ENCODE results near the gene NUDCD3. TPM values are rescaled to one million over a fixed set of nuclear protein-coding genes. Genes with fewer than 3 reads are reported as not detected.
A peak's percentile ranks its signal among the peaks of the same experiment; 100 is the strongest.
"Not testable (repeated sequence)": the region's sequence is repeated elsewhere in the genome, so short reads cannot be mapped to it uniquely, and the experiment has no call there.

NUDCD3 gene
- total RNA-seq, 1 donor from 2014 or later = 90.3 TPM

DNA sequence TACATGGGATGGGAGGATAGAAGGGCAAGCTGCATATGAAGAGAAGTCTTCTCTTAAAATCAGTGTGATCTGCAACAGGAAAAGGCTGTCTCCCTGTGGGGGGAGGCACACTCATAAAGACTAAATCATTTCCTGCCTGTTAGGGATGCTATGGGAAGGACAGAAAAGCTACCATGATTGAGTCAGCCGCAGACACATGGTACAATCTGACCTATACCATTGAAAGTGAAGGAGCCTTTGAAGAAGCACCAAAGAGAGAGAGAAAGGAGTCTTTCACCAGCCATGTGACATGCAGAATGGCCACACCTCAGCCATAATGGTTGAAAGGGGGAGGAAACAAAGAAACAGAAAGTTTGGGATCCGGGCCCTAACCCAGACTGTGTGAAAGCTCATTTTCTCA is 29.1 kb downstream of the NUDCD3 start:
- intact Hi-C loops (cut with DNase I) = no loop called here
- DNase-seq (ENCODE audit: low spot score) = peak; percentile 59

DNA sequence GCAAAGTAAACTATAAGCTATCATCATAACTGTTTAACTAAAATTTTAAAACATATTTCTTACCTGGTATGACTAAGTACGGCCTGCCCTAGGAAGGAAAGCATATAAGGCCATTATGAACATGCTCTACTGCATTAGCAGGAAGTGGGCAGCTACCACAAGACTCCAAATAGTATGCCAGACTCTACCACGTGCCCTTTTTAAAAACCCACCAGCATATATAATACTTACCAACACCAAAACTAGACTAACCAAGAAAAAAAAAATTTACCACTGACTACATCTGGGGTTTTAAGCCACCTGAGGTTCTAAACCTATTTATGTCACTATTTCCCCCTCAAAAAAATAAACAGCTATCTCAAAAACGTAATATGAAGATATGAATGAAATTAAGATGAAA is 30.1 kb downstream of the NUDCD3 start:
- peak; percentile 10 for DNase-seq (ENCODE audit: low spot score)
- intact Hi-C loops (cut with DNase I) = no loop called here

DNA sequence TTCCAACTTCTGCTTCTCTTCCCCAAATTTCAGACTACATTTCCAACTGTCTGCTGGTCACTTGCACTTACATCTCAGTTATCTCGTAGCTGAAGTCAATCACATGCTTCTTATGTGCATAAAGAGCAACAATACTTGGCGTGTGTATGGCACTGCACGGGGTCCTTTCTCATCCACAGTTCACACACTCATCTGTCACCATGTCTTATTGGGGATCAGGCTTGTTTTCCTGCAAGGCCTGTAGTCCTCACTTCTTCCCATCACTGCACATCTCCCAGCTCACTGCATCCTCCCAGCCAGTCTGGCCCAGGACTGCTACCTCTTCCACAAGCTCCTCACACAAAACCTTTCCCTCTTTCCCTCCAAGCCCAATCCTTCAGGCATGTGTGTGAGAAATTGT is 35.3 kb downstream of the NUDCD3 start:
- no peak for DNase-seq (ENCODE audit: low spot score)
- intact Hi-C loops (cut with DNase I) = no loop called here

DNA sequence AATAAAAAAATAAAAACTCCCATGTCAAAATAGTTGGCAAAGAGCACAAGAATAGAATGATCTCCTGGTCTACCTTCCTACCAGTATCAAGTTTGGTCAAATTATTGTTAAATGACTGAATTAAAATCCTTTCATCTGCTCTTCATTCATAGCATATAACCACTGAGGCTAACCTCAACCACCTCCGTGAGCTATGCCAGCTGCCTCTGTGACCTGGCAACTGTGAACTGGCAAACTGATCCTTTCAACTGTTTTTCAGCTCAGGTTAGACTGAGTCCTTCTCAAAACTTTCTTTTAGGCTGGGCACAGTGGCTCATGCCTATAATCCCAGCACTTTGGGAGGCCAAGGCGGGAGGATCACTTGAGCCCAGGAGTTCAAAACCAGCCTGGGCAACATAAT is 36.1 kb downstream of the NUDCD3 start:
- intact Hi-C loops (cut with DNase I) = no loop called here
- no peak for DNase-seq (ENCODE audit: low spot score)

DNA sequence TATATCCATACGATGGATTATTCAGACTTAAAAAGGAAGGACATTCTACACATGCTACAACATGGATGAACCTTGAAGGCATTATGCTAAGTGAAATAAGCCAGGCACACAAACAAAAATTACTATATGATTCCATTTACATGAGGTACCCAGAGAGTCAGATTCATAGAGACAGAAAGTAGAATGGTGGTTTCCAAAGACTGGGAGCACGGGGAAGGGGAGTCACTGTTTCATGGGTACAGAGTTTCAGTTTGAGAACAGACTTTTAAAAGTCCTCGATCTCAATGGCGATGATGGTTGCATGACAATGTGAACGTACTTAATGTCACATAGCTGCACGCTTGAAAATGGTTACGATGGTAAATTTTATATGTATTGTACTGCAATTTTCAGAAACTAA is 39.3 kb downstream of the NUDCD3 start:
- intact Hi-C loops (cut with DNase I) = no loop called here
- DNase-seq (ENCODE audit: low spot score) = no peak

DNA sequence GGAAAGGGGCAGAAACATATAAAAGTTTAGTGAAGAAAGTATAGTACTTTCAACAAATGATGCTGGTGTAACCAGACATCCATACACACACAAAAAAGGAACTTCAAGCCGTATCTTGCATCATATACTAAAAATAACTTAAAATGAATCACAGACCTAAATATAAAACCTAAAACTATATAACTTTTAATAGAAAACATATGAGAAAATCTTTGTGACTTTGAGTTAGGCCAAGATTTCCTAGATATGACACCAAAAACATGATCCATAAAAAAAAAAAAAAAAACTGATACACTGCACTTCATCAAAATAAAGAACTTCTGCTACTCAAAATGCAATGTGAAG is 40.9 kb downstream of the NUDCD3 start:
- intact Hi-C loops (cut with DNase I) = no loop called here
- DNase-seq (ENCODE audit: low spot score) = no peak

DNA sequence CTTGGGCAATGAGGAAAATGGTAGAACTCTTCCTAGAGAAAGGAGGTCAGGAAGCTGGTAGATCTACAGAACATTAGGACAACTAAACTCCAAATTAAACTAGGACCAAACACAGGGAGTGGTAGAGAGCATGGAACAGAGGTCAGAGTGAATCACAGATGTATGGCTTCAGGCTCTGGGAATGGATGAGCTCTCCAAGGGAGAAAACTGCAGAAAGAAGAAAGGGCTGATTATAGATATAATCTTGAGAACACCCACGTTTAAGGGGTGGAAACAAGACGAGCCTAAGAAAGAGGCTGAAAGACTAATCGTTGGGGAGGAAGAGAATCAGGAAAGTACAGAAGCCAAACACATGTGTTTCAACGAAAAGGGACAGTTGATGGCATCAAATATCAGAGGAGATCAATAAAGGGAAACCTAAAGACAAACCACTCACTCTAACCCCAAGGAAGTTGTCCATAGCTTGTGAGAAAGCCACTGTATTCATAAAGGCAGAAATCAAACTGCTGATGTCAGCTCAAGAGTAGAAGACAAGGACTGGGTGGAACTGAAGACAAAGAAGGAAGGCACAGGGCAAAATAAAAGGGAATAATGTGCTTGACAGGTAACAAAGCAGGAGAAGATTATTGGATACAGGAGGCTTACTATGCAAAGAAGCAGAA is 41.4 kb downstream of the NUDCD3 start:
- DNase-seq (ENCODE audit: low spot score) = no peak
- intact Hi-C loops (cut with DNase I) = no loop called here

DNA sequence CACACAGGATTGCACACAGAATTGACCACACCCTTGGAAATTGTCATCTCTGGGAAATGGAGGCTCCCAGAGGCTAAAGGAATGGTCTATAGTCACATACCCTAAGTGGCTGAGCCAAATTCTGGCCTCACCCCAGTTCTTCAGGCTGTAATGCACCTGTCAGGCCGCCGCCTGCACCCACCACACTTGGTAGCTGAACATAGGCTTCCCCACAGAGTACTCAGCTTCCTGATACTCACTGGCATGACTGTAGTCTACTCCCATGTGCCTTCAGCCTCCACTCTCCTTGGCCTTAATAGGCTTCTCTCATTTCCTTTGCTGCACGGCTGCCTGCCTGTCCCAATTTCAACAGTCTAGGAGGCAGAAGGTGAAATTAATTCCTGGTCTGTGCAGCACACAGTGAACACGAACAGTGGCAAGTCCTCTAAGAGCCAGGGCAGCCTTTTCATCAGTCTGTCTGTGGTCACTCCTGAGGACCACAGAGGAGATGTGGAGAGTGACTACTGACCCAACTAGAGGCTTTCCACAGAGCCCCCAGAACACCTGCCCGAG is 42.5 kb downstream of the NUDCD3 start:
- DNase-seq (ENCODE audit: low spot score) = no peak
- intact Hi-C loops (cut with DNase I) = no loop called here

DNA sequence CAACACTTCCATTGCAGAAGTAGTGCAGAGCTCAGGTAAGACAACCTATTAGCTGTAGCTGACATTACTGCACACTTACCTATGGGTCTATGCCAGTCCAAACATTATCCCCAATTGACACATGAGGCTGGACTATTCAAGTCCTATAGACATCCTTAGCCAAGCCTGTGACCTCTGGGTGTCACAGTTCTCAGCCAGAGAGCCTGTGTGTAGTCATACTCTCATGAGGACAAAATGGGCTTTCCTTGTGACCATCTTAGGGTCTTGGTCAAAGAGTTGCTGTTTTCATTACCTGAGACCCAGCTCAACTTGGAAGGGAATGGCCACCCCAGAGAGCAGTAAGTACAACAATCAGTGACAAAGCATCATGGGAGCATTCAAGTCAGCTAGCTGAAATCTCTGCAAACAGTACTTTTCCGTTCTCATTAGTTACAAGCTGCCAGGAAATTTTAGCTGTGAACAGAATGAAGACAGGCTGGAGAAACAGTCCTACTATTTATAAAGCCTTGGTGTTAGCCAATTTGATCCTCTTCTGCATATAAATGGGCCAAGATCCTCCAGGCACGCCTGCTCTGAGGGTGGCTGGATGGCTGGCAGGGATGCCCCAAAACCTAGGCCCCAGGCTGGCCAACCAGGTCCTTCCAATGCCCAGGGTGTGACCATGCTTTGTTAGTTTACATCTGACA is 44.3 kb downstream of the NUDCD3 start:
- DNase-seq (ENCODE audit: low spot score) = no peak
- intact Hi-C loops (cut with DNase I) = no loop called here

DNA sequence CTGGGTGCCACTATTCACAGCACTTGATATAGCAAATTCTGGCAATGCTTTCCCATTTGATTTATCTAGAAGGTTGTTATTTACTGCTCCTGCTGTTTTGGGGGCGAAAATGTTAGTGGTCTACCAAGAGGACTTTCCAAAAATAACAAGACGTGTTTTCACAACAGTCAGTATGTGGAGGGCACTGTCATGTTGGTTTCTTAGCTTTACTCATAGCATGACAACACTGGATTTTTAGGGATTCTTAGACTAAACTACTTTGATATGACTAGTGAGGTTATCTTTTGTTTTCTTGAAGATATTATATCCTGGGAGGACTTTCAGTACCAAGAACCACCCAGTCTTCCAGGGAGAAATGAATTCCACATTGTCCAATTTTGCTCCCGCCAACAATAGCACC is 49.4 kb downstream of the NUDCD3 start:
- DNase-seq (ENCODE audit: low spot score) = no peak
- intact Hi-C loops (cut with DNase I) = no loop called here

DNA sequence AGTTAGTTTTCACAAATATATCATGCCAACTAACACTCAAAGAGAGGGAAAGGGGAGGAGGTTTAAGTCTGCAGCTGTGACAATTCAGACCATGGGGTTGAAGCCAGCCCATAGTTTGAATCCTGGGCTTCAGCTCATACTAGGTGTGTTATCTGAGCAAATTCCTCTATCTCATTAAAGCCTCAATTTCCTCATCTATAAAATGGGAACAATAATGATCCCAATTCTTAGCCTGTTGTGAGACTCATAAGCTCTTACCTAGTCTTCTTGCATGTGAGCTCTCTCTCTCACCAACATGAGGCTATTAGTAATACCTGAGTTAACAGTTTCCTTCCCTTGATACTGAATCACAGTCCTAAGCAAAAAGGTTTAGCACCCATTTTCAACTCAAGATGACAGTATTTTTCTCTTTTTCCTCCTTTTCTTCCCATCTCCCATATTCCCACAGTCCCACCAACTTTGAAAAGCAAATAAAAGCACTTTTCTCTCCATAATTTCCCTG is 49.8 kb downstream of the NUDCD3 start:
- intact Hi-C loops (cut with DNase I) = no loop called here
- DNase-seq (ENCODE audit: low spot score) = no peak

DNA sequence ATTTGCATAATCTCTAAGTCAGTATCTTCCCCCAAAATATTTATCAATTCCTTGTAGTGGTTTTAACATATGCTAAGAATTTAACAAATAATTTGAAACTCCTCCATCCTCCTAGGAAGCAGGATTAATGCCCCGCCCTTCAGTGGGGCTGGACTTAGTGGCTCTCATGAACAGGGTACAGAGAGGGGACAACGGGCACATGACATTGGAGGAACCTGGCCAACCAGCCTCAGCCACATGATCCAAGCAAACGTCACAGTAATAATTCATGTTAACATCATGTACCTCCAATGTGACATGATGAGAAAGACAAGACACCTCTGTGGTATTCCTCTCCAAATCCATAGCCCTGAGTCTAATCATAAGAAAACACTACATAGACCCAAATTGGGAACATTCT is 50.5 kb downstream of the NUDCD3 start:
- intact Hi-C loops (cut with DNase I) = no loop called here

DNA sequence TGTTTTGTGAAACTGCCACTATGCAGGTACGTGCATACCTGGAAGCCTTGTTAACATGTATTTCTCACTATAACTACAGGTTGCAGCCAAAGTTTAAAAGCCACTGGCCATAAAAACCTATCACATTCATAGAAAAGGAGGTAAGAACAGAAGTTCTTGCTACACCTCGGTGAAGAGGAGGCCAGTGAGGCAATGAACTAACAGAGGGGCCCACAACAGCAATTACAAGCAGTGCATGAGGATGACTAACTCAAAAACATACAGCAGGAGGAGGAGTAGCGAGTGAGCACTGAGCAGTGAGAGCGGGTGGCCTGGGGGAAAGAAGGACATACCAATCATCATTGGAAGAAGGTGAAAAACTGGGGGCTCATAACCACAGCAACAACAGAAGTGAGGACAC is 51.6 kb downstream of the NUDCD3 start:
- intact Hi-C loops (cut with DNase I) = no loop called here
- DNase-seq (ENCODE audit: low spot score) = no peak

More for the DNA sequence above, 50.5 kb downstream of the NUDCD3 start:
- DNase-seq (ENCODE audit: low spot score) = no peak

DNA sequence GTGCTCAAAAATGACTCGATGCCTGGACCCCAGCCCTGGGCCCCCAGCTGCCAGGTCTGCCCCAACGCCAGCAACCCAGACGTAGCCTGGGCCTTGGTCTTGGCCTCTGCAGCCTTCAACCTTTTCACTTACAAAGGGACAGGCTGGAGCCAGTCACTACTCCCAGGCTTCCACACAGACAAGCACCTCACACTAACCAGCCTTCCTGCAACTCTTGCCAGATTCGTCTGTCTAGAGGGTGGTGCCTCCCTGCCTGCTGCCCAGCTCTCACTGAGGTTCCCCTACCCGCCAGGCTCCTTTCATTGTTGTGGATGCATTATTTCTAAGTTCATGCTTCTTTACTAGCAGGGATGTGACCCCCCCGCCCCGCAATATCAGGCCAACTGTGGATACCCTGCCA is 56.3 kb downstream of the NUDCD3 start:
- DNase-seq (ENCODE audit: low spot score) = no peak
- intact Hi-C loops (cut with DNase I) = no loop called here

DNA sequence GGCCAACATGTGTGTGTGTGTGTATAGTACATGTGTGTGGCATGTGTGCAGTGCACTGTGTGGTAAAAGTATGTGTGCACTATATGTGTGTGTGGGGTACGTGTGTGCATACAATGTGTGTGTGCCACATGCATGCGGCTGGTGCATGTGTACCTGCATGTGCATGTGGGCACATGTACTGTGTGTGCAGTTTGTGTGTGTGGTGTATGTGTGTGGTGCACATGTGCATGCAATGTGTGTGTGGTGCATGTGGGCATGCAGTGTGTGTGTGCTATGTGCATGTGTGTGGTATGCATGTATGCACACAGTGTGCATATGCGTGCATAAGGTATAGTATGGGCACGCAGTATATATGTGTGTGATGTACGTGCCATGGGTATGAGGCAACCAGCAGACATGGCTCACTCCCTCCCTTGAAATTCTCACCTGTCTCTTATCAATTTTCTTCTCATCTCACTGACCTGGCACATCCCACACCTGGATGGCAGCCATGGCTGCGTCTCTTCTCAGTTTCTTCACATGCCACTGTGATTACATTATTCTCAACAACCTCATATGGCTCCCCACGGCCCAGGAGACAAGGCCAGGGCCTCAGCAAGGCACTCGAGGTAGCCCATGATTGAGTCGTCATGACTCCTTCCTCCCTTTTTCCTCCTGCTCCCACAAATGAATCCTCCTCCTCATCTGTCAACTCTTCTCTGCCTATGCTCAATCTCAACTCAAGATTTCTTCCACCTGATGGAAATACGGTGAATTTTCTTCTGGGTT is 57.0 kb downstream of the NUDCD3 start:
- no peak for DNase-seq (ENCODE audit: low spot score)
- intact Hi-C loops (cut with DNase I) = no loop called here

DNA sequence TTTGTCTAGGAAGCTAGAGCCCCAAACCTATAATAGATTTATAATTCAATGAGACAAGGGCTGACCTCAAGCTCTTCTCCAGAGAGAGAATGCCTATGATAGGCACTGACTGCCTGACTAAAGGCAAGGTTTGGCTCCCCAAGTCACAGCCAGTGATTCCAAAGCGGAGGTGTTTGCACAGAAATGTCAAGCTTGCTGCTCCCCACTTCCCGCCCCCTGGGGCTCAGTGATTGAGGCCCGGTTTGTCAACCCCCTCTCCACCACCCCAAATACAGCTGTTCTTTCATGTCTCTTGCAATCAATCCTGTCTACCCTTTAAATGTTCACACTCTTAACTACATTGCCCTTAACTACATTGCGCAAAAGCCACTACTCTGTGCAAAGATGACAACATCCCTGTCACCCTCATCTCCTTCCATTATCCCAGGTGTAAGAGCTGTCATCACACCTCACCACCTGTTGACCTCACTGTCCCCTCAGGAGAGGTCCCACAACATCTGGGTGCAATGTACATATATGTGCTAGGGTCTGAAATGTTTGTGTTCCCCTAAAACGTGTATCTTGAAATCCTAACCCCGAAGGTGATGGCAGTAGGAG is 58.0 kb downstream of the NUDCD3 start:
- intact Hi-C loops (cut with DNase I) = no loop called here
- DNase-seq (ENCODE audit: low spot score) = no peak

DNA sequence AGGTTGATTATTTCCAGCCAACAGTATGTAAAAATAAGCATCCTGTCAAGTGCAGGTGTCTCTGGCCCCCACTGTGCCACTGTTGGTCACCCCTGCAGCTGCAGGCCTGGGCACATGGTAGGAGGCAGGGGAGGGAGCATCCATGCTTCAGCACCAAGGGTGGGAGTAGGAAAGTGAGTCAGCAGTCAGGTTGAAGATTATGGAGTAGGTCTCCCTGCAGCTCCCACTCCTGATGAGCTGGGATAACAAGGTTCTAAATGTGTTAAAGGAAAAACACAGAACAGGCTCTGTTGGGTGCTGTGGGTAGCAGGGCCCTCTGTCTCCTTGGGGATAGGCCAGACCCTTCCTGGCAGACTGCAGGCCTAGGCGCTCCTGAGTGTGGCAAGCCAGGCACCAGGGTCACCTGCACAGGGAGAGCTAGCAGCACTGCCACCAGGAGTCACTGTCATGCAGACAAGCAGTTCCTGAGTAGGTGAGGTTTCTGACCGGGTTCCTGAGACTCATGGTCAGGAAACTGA is 59.3 kb downstream of the NUDCD3 start:
- intact Hi-C loops (cut with DNase I) = no loop called here
- DNase-seq (ENCODE audit: low spot score) = no peak

DNA sequence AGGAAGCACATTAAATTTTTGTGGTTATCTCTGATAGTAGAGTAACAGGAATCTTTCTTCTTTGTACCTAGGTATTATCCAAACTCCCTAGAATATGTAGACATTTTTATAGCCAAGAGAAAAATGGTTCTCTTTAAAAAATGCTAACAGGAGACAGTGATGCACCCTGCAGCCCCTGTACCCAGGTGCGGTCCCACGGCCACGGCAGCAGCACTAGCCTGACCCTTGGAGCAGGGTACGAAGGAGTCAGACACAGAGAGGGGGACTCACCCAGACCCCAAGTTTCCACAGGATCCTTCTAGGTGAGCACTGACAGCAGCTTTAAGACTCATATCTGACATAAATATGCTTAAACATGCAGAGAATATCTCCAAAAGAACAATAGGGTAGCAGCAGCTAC is 60.4 kb downstream of the NUDCD3 start:
- DNase-seq (ENCODE audit: low spot score) = no peak
- intact Hi-C loops (cut with DNase I) = no loop called here

DNA sequence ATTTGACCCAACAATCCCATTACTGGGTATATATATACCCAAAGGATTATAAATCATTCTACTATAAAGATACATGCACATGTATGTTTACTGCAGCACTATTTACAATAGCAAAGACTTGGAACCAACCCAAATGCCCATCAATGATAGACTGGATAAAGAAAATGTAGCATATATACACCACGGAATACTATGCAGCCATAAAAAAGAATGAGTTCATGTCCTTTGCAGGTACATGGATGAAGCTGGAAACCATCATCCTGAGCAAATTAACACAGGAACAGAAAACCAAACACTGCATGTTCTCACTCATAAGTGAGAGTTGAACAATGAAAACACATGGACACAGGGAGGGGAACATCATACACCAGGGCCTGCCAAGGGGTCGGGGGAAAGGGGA is 65.7 kb downstream of the NUDCD3 start:
- intact Hi-C loops (cut with DNase I); DNase-seq (ENCODE audit: low spot score): not testable (repeated sequence)

DNA sequence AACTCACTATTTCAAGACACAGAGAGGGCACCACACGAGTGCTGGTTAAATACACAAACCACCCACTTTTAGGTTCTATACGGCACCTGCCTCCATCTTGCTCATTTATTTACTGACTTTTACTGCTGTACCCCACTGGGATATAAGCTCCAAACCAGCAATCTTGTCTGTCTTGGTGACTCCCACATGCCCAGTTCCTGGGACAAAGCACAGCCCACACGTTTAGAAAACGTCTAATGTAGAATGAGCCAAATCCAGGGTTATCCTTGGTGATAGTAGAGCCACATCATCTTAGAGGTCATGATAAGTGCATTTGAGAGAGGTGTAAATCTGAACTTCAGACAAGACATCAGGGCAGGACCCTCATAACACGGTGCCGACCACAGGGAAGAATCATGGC is 73.5 kb downstream of the NUDCD3 start:
- intact Hi-C loops (cut with DNase I) = no loop called here

More for the DNA sequence above, 73.5 kb downstream of the NUDCD3 start:
- DNase-seq (ENCODE audit: low spot score) = no peak
